NCI-H1436 (cell line): ENCODE data around the gene MASP2.
"Not testable (repeated sequence)": the region's sequence is repeated elsewhere in the genome, so short reads cannot be mapped to it uniquely, and the experiment has no call there.

Experiments used
- DNase-seq: peaks from one replicate; lab custom pipeline; 2025; lab: John Stamatoyannopoulos, UW

MASP2 gene

DNA sequence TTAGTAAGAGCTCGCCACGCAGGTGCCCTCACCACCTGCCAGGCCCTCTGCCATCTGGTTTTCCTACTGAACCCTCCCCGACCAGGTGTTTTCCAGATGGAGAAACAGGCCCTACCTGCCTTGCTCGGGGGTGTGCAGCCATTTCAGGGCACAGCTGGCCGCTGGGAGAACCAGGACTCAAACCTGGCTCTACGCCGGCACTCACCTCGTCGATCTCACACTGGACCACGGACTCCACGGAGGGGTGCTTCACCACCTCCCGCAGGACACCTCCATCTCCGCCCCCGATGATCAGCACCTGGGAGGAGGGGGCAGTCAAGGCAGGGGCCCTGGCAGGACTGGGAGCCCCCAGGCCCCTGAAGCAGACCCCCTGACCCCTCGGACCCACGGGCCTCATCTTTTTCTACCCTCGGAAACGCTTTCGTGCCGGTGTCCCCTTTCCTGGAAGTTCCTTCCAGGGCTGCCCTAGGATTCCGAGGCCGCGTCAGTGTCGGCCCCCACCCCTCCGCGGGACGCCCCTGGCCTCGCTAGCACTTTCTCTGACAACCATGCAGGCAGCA lies 11.6 kb upstream of the MASP2 start:
- DNase-seq: no peak

DNA sequence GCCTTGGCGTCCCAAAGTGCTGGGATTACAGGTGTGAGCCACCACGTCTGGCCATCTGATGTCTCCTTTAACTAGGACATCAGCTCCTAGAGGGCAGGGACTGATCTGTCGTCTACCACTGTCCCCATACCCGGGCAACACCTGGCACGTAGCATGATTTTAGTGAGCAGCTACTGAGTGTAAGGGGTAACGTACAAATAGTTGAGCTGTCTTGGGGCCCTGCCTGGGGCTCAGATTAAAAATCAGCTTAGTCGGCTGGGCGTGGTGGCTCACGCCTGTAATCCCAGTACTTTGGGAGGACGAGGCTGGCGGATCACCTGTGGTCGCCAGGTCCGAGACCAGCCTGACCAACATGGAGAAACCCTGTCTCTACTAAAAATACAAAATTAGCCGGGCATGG lies 11.0 kb upstream of the MASP2 start:
- no peak for DNase-seq

GRCh38 chr1:11057477-11057876 lies 10.4 kb upstream of the MASP2 start:
- DNase-seq: no peak

DNA sequence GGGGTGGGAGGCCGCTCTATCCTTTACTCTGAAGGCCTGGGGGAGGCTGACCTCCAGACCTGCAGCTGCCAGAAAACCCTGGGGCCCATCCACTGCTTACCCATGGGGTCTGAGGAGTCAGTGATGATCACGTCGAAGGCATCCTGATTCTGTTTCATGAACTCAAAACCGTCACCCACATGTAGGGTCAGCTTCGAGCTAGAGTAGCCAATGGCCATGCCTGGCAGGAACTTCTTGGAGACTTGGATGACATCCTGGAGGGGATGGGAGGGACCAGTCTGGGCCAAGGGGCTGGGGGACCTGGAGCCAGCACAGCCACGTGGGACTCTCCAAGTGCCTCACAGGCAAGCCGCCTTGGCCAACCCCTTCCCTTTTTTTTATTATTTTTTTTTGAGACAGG lies 9.5 kb upstream of the MASP2 start:
- no peak for DNase-seq

DNA sequence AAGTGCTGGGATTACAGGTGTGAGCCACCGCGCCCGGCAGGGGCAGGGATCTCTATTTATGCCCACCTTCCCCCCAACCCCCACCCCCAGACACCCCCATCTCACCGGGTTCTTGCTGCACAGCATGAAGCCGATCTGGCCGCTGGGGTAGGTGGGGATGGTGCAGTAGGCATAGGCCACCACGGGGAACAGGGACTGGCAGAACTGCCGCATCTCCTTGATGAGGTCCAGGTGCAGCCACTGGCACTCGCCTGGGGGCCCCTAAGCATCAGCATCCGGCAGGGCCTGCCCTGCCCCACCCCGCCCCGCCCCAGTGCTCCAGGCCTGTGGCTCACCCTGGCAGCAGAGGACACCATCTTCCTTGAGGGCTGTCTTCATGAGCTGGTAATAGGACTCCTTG lies 8.6 kb upstream of the MASP2 start:
- no peak for DNase-seq

DNA sequence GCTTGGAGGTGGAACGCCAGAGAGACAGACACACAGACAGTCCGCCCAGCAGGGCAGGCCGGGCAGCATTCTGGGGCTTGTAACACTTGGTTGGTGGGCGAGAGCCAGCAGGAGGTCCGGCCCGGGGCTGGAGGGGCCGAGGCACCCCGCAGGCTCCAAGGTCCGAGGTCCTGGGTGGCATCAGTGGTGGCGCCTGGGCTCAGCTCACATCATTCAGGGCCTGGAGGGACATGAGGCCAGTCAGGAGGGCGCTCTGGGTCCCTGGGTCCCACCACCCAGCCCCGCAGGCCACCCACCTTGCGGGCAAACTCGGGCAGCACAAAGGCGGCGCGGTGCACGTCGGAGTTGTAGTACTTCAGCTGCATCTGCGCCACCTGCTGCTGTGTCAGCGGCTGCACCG lies 7.6 kb upstream of the MASP2 start:
- DNase-seq: no peak

- DNase-seq: no peak
Observed at GRCh38 chr1:11054181-11054580, 7.1 kb upstream of the MASP2 start.

GRCh38 chr1:11053758-11054137 lies 6.7 kb upstream of the MASP2 start:
- no peak for DNase-seq

DNA sequence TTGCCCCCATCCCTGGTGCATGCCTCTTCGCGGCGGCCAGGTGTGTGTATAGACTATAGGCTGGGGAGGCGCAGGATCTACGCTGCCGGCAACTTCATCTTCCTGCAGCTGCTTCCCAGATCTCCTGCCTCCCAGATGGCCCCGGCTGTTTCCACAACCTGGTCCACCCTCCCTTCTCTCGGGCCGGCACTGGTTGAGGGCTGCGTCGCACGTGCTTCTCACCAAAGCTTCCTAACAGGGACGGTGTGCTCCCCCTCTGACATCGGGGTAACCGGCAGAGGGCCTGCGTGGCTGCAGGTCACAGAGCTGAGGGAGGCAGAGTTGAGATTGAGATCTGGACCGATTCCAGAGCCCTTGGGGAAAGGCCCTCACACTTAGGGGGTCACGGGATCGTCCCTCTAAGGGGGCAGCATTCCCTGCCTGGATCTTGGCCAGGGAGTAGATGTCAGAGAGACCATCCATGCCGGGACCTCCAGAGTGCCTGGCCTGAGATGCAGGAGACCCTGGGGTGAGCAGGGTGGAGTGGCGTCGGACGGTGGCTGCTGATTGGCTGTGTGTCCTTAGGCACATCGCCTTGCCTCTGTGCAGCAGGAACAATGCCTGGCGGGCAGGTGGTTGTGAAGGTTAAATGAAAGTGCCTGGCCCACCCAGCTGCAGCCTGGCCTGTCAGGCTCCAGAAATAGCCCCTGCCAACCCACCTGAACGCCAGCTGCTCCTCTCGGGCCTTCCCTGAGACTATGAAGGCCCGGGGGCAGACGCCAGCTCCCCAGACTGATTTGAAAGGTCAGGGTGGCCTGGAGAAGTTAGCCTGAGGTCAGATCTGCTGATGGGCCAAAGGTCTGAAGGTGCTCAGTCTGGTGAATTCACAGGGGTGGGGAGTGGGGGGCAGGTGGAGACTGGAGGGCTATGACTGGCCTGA lies 6.1 kb upstream of the MASP2 start:
- no peak for DNase-seq

- no peak for DNase-seq
Observed at GRCh38 chr1:11051781-11052511, 4.9 kb upstream of the MASP2 start.

DNA sequence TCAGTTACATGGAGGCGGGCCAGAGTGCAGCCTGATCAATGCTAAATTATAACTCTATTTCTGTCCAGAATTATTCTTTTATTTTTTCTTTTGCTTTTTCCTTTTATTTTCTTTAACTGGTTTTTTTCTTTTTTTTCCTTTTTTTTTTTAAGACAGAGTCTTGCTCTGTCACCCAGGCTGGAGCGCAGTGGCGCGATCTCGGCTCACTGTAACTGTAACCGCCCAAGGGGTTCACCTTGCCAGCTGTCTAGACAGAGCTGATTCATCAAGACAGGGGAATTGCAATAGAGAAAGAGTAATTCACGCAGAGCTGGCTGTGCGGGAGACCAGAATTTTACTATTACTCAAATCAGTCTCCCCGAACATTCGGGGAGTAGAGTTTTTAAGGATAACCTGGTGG lies 4.1 kb upstream of the MASP2 start:
- DNase-seq: not testable (repeated sequence)

GRCh38 chr1:11046270-11046566 lies 821 bp downstream of the MASP2 start:
- no peak for DNase-seq

GRCh38 chr1:11045428-11046269 lies 1.4 kb downstream of the MASP2 start:
- DNase-seq: no peak

- no peak for DNase-seq
Observed at GRCh38 chr1:11044849-11045427, 2.1 kb downstream of the MASP2 start.

GRCh38 chr1:11044086-11044848 lies 2.8 kb downstream of the MASP2 start:
- DNase-seq: no peak

GRCh38 chr1:11042995-11043874 lies 3.8 kb downstream of the MASP2 start:
- DNase-seq: no peak

DNA sequence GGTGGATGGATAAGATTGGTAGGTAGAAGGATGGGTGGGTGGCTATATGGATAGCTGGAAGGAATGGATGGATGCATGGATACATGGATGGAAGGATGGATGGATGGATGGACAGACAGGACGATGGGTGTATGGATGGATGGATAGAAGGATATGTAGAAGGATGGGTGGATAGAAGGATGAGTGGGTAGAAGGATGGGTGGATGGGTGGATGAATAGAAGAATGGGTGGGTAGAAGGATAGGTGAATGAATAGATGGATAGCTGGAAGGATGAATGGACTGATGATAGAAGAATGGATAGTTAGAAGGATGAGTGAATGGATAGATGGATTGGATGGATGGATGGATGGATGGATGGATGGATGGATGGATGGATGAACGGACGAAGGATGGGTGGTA lies 5.0 kb downstream of the MASP2 start:
- DNase-seq: no peak

DNA sequence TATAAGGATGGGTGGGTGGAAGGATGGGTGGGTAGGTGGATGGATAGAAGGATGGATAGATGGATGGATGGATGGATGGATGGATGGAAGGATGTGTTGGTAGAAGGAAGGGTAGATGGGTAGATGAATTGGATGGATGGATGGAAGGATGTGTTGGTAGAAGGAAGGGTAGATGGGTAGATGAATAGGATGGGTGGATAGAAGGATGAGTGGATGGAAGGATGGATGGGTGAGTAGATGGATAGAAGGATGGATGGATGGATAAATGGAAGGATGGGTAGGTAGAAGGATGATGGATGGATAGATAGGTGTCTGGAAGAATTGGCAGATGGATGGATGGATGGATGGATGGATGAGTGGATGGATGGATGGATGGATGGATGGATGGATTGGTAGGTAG lies 6.0 kb downstream of the MASP2 start:
- no peak for DNase-seq

GRCh38 chr1:11040105-11040429 lies 7.0 kb downstream of the MASP2 start:
- DNase-seq: not testable (repeated sequence)

DNA sequence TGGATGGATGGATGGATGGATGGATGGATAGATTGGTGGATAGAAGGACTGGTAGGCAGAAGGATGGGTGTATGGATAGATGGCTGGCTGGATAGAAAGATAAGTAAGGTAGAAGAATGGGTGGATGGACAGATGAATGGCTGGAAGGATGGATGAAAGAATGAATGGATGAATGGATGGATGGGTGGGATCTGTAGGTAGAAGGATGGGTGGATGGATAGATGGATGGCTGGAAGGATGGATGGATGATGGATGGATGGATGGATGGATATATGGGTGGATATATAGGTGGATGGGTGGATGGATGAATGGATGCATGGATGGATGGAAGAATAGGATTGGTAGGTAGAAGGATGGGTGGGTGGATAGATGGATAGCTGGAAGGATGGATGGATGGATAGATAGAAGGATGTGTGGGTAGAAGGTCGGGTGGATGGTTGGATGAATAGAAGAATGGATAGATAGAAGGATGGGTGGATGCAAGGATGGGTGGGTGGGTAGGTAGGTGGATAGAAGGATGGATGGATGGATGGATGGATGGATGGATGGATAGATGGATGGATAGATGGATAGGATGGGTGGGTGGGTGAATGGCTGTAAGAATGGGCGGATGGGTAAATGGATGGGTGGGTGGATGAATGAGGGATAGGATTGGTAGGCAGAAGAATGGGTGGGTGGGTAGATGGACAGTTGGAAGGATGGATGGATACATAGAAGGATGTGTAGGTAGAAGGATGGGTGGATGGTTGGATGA lies 7.5 kb downstream of the MASP2 start:
- DNase-seq: no peak
